ENCODE results near the gene PRB3. TPM values are rescaled to one million over a fixed set of nuclear protein-coding genes. Genes with fewer than 3 reads are reported as not detected.

Gene PRB3
- total RNA-seq, result not detected
- polyA plus RNA-seq (ENCODE audit: insufficient read depth in 1 of 8, insufficient read length in 8 of 8, low replicate concordance in 1 of 8), result not detected
- long read RNA-seq, donor 1, result 0 reads
- long read RNA-seq, donor 2, result 0 reads
- long read RNA-seq, donor 3, result 0 reads
- long read RNA-seq, donor 4, result 0 reads
- long read RNA-seq, donor 5, result 0 reads
- long read RNA-seq, donor 6, result 0 reads
- long read RNA-seq, donor 7, result 0 reads
- long read RNA-seq, donor 8, result 0 reads
- long read RNA-seq, donor 9, result 0 reads
- long read RNA-seq, donor 10, result 0 reads
- long read RNA-seq, donor 11, result 0 reads

GRCh38 chr12:11269607-11270006 is at the start of gene PRB3:
PRB3 (minus strand) TSS chr12:11269707; CDS start chr12:11269669, 38 bp downstream.
- H3K4me1 ChIP-seq (ENCODE audit: control insufficient read depth, insufficient read depth, low read length), result no peaks in the 10 kb centered on the region
- no peak for DNase-seq
- no peaks in the 10 kb centered on the region for H3K9me3 ChIP-seq (replicated peaks; ENCODE audit: control insufficient read depth, low read depth, low read length)
- H3K27me3 ChIP-seq (ENCODE audit: control insufficient read depth, insufficient read depth, low read length), result no peaks in the 10 kb centered on the region
- H3K36me3 ChIP-seq (ENCODE audit: control insufficient read depth, insufficient read depth, low read length), result no peaks in the 10 kb centered on the region
- H3K27ac ChIP-seq (ENCODE audit: low read length), result no peak within 1 kb of the TSS
- no peak within 1 kb of the TSS for H3K4me3 ChIP-seq (ENCODE audit: low read length)
- 100% methylated on average over 1 of the region's 3 CpGs for WGBS (ENCODE audit: insufficient coverage)

GRCh38 chr12:11310336-11310735 is 40.8 kb upstream of the PRB3 start, which contains the start of gene PRB4:
PRB4 (minus strand) TSS chr12:11310436; CDS start chr12:11310398, 38 bp downstream.
- no peaks in the 10 kb centered on the region for H3K4me1 ChIP-seq (ENCODE audit: control insufficient read depth, insufficient read depth, low read length)
- 84% methylated on average over 2 of the region's 3 CpGs for WGBS (ENCODE audit: insufficient coverage)
- H3K9me3 ChIP-seq (replicated peaks; ENCODE audit: control insufficient read depth, low read depth, low read length), result peaks cover 10% of the 10 kb centered on the region
- no peaks in the 10 kb centered on the region for H3K36me3 ChIP-seq (ENCODE audit: control insufficient read depth, insufficient read depth, low read length)
- H3K4me3 ChIP-seq (ENCODE audit: low read length), result no peak within 1 kb of the TSS
- H3K27ac ChIP-seq (ENCODE audit: low read length), result no peak within 1 kb of the TSS
- no peak for DNase-seq
- H3K27me3 ChIP-seq (ENCODE audit: control insufficient read depth, insufficient read depth, low read length), result no peaks in the 10 kb centered on the region

- no peak for DNase-seq
- H3K27ac ChIP-seq (ENCODE audit: low read length), result no peak overlapping the region
- no peak overlapping the region for H3K4me3 ChIP-seq (ENCODE audit: low read length)
- WGBS (ENCODE audit: insufficient coverage), result no CpG with 5 or more reads among the region's 2 CpGs
- H3K27me3 ChIP-seq (ENCODE audit: control insufficient read depth, insufficient read depth, low read length), result no peaks in the 10 kb centered on the region
- H3K36me3 ChIP-seq (ENCODE audit: control insufficient read depth, insufficient read depth, low read length), result no peaks in the 10 kb centered on the region
- peaks cover 10% of the 10 kb centered on the region for H3K9me3 ChIP-seq (replicated peaks; ENCODE audit: control insufficient read depth, low read depth, low read length)
- no peaks in the 10 kb centered on the region for H3K4me1 ChIP-seq (ENCODE audit: control insufficient read depth, insufficient read depth, low read length)
Measured at GRCh38 chr12:11307143-11307542, 37.6 kb upstream of the PRB3 start.

- DNase-seq, result no peak
- WGBS (ENCODE audit: insufficient coverage), result no CpG with 5 or more reads among the region's 3 CpGs
- Histone ChIP-seq H3K4me3 (ENCODE audit: low read length) (no peak overlapping the region), H3K4me1 (ENCODE audit: control insufficient read depth, insufficient read depth, low read length) (no peaks in the 10 kb centered on the region), H3K9me3 (replicated peaks; ENCODE audit: control insufficient read depth, low read depth, low read length) (no peaks in the 10 kb centered on the region), H3K27me3 (ENCODE audit: control insufficient read depth, insufficient read depth, low read length) (no peaks in the 10 kb centered on the region), H3K27ac (ENCODE audit: low read length) (no peak overlapping the region), H3K36me3 (ENCODE audit: control insufficient read depth, insufficient read depth, low read length) (no peaks in the 10 kb centered on the region)
Measured at GRCh38 chr12:11273449-11273848, 3.9 kb upstream of the PRB3 start.

GRCh38 chr12:11264501-11264900 is 5.0 kb downstream of the PRB3 start:
- Histone ChIP-seq H3K27me3 (ENCODE audit: control insufficient read depth, insufficient read depth, low read length) (no peaks in the 10 kb centered on the region), H3K36me3 (ENCODE audit: control insufficient read depth, insufficient read depth, low read length) (no peaks in the 10 kb centered on the region), H3K4me3 (ENCODE audit: low read length) (no peak overlapping the region), H3K27ac (ENCODE audit: low read length) (no peak overlapping the region), H3K4me1 (ENCODE audit: control insufficient read depth, insufficient read depth, low read length) (no peaks in the 10 kb centered on the region), H3K9me3 (replicated peaks; ENCODE audit: control insufficient read depth, low read depth, low read length) (peaks cover 7% of the 10 kb centered on the region)
- WGBS (ENCODE audit: insufficient coverage), result no CpG with 5 or more reads among the region's 1 CpG
- no peak for DNase-seq

- Histone ChIP-seq H3K27me3 (ENCODE audit: control insufficient read depth, insufficient read depth, low read length) (no peaks in the 10 kb centered on the region), H3K4me1 (ENCODE audit: control insufficient read depth, insufficient read depth, low read length) (no peaks in the 10 kb centered on the region), H3K9me3 (replicated peaks; ENCODE audit: control insufficient read depth, low read depth, low read length) (peaks cover 4% of the 10 kb centered on the region), H3K36me3 (ENCODE audit: control insufficient read depth, insufficient read depth, low read length) (no peaks in the 10 kb centered on the region), H3K27ac (ENCODE audit: low read length) (no peak overlapping the region), H3K4me3 (ENCODE audit: low read length) (no peak overlapping the region)
- no CpG with 5 or more reads among the region's 1 CpG for WGBS (ENCODE audit: insufficient coverage)
- no peak for DNase-seq
Measured at GRCh38 chr12:11246489-11246888, 23.0 kb downstream of the PRB3 start.

- H3K36me3 ChIP-seq (ENCODE audit: control insufficient read depth, insufficient read depth, low read length), result no peaks in the 10 kb centered on the region
- DNase-seq, result no peak
- WGBS (ENCODE audit: insufficient coverage), result 83% methylated on average over 2 of the region's 3 CpGs
- no peaks in the 10 kb centered on the region for H3K9me3 ChIP-seq (replicated peaks; ENCODE audit: control insufficient read depth, low read depth, low read length)
- H3K4me1 ChIP-seq (ENCODE audit: control insufficient read depth, insufficient read depth, low read length), result no peaks in the 10 kb centered on the region
- H3K27ac ChIP-seq (ENCODE audit: low read length), result no peak overlapping the region
- H3K27me3 ChIP-seq (ENCODE audit: control insufficient read depth, insufficient read depth, low read length), result no peaks in the 10 kb centered on the region
- H3K4me3 ChIP-seq (ENCODE audit: low read length), result no peak overlapping the region
Measured at GRCh38 chr12:11242656-11243055, 26.9 kb downstream of the PRB3 start.

- Histone ChIP-seq H3K27me3 (ENCODE audit: control insufficient read depth, insufficient read depth, low read length) (no peaks in the 10 kb centered on the region), H3K36me3 (ENCODE audit: control insufficient read depth, insufficient read depth, low read length) (no peaks in the 10 kb centered on the region), H3K9me3 (replicated peaks; ENCODE audit: control insufficient read depth, low read depth, low read length) (no peaks in the 10 kb centered on the region), H3K27ac (ENCODE audit: low read length) (no peak overlapping the region), H3K4me3 (ENCODE audit: low read length) (no peak overlapping the region), H3K4me1 (ENCODE audit: control insufficient read depth, insufficient read depth, low read length) (no peaks in the 10 kb centered on the region)
- WGBS (ENCODE audit: insufficient coverage), result 54% methylated on average over 2 of the region's 3 CpGs
- no peak for DNase-seq
Measured at GRCh38 chr12:11240348-11240930, 29.1 kb downstream of the PRB3 start.

- Histone ChIP-seq H3K27ac (ENCODE audit: low read length) (no peak overlapping the region), H3K9me3 (replicated peaks; ENCODE audit: control insufficient read depth, low read depth, low read length) (no peaks in the 10 kb centered on the region), H3K4me3 (ENCODE audit: low read length) (no peak overlapping the region), H3K4me1 (ENCODE audit: control insufficient read depth, insufficient read depth, low read length) (no peaks in the 10 kb centered on the region), H3K36me3 (ENCODE audit: control insufficient read depth, insufficient read depth, low read length) (no peaks in the 10 kb centered on the region), H3K27me3 (ENCODE audit: control insufficient read depth, insufficient read depth, low read length) (no peaks in the 10 kb centered on the region)
- DNase-seq, result no peak
- 93% methylated on average over 2 of the region's 4 CpGs for WGBS (ENCODE audit: insufficient coverage)
Measured at GRCh38 chr12:11238275-11238674, 31.2 kb downstream of the PRB3 start.

GRCh38 chr12:11233532-11233931 is 36.0 kb downstream of the PRB3 start:
- Histone ChIP-seq H3K4me3 (ENCODE audit: low read length) (no peak overlapping the region), H3K9me3 (replicated peaks; ENCODE audit: control insufficient read depth, low read depth, low read length) (no peaks in the 10 kb centered on the region), H3K36me3 (ENCODE audit: control insufficient read depth, insufficient read depth, low read length) (no peaks in the 10 kb centered on the region), H3K27ac (ENCODE audit: low read length) (no peak overlapping the region), H3K27me3 (ENCODE audit: control insufficient read depth, insufficient read depth, low read length) (no peaks in the 10 kb centered on the region), H3K4me1 (ENCODE audit: control insufficient read depth, insufficient read depth, low read length) (no peaks in the 10 kb centered on the region)
- no peak for DNase-seq
- 50% methylated on average over 1 of the region's 5 CpGs for WGBS (ENCODE audit: insufficient coverage)

Measured in muscle of leg (tissue), 16 donors.